ENCODE measurements around the gene RAD50.
"Not testable (repeated sequence)": the region's sequence is repeated elsewhere in the genome, so short reads cannot be mapped to it uniquely, and the experiment has no call there.

Gene RAD50

GRCh38 chr5:132677682-132678400, 121.1 kb downstream of the RAD50 start:
- DNase-seq: no peak

GRCh38 chr5:132678735-132679134, 122.0 kb downstream of the RAD50 start:
- DNase-seq: no peak

GRCh38 chr5:132679166-132679565, 122.4 kb downstream of the RAD50 start:
- DNase-seq: no peak

GRCh38 chr5:132679717-132680380, 123.1 kb downstream of the RAD50 start:
- DNase-seq: no peak

GRCh38 chr5:132680780-132681475, 124.2 kb downstream of the RAD50 start:
- no peak for DNase-seq

- no peak for DNase-seq
Measured at GRCh38 chr5:132681476-132681831, 124.7 kb downstream of the RAD50 start.

GRCh38 chr5:132681983-132682382, 125.2 kb downstream of the RAD50 start:
- DNase-seq: no peak

- DNase-seq: no peak
Measured at GRCh38 chr5:132684491-132684890, 127.7 kb downstream of the RAD50 start.

- DNase-seq: no peak
Measured at GRCh38 chr5:132684922-132685720, 128.3 kb downstream of the RAD50 start.

- no peak for DNase-seq
Measured at GRCh38 chr5:132686193-132686592, 129.4 kb downstream of the RAD50 start.

- DNase-seq: peak; percentile 29
Measured at GRCh38 chr5:132687995-132688394, 131.2 kb downstream of the RAD50 start.

- DNase-seq: no peak
Measured at GRCh38 chr5:132688536-132689339, 132.0 kb downstream of the RAD50 start.

- no peak for DNase-seq
Measured at GRCh38 chr5:132689513-132689912, 132.7 kb downstream of the RAD50 start.

GRCh38 chr5:132690156-132690555, 133.4 kb downstream of the RAD50 start:
- no peak for DNase-seq

- not testable (repeated sequence) for DNase-seq
Measured at GRCh38 chr5:132691755-132692631, 135.2 kb downstream of the RAD50 start.

GRCh38 chr5:132692632-132692967, 135.8 kb downstream of the RAD50 start:
- DNase-seq: no peak

Measured in activated T-cell treated with anti-CD3 and anti-CD28 coated beads, Interleukin-2, amount 50 U/mL, for 1 hour (primary cell).